Central memory CD4-positive, alpha-beta T cell (primary cell): ENCODE data around the gene LPIN1.
A peak's percentile ranks its signal among the peaks of the same experiment; 100 is the strongest.
"Not testable (repeated sequence)": the region's sequence is repeated elsewhere in the genome, so short reads cannot be mapped to it uniquely, and the experiment has no call there.

ENCODE experiments used
- DNase-seq: peaks from one replicate; pipeline ENCODE4 v3.0.0; 2022

Gene LPIN1

DNA sequence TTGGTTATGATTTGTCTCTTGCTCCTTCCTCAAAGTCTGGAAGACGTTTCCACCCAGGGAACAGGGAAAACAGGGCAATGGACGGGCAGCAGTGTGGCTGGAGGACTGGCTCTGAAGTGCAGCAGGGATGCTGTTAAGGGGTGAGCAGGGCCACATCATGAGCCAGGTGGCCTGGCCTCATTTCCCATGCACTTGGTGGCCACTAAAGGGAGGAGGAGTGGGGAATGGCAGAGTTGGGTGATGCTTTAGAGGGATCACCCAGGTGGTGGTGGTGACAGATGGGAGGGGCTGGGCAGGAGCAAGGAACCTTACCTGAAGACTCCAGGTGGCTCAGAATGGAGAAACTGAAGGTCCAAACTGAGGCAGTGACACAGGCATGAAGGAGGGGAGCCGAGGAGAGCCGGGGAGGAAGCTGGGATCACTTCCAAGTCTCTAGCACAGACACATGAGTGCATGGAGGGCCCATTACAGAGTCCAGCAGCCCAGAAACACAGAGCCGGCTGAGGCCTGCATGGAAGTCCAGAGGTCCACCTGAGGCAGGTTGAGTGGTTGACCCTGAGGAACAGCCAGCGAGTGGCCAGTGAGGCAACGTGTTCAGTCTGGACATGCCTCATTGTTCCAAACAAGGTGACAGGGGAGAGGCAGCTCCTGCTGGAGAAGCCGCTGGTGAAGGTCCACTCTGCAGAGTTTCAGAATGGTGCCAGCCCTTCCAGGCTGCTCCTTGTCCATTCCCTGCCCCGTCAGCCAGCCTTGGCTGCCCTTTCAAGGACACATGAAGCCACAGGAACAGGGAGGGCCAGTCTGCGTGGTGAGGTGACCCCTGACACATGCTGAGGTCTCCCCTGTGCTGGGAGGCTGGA, 91.7 kb downstream of the LPIN1 start:
- DNase-seq: no peak

DNA sequence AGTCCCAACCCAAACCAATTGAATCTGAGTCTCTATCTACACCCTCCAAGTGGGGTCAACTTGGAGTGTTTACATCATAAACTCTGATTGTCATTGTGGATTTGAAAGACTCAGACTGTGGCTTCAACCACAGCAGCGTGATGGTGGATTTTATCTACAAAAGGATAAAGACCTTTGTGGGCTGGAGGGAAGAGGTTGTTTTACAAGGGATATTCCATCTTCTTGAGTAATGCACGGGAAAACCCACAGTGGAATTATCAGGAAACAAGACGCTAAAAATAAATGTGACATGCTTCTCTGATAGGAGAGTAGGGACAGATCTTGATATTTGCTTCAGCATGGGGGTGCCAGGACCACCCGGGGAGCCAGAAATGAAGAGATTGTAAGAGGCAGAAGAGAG, 93.5 kb downstream of the LPIN1 start:
- DNase-seq: no peak

DNA sequence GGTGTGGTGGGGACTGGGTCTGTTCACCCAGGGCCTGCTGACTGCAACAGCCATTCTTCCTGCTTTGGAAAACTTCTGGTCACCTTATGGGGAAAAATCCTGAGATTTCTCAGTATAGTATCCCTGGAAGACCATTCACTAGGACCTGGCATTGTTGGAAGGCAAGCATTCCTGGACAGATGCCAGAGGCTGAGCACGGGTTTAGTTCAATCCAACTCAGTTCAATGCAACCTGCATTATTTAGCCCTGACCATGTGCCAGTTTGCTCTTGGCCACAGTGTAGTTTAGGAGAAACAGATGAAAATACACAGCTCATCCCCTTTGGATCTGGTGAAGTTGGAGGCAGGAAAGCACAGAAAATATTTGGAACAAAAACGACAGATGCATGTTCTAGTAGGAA, 95.9 kb downstream of the LPIN1 start:
- DNase-seq: no peak

DNA sequence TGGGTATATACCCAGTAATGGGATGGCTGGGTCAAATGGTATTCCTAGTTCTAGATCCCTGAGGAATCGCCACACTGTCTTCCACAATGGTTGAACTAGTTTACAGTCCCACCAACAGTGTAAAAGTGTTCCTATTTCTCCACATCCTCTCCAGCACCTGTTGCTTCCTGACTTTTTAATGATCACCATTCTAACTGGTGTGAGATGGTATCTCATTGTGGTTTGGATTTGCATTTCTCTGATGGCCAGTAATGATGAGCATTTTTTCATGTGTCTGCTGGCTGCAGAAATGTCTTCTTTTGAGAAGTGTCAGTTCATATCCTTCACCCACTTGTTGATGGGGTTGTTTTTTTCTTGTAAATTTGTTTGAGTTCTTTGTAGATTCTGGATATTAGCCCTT, 98.4 kb downstream of the LPIN1 start:
- DNase-seq: not testable (repeated sequence)

DNA sequence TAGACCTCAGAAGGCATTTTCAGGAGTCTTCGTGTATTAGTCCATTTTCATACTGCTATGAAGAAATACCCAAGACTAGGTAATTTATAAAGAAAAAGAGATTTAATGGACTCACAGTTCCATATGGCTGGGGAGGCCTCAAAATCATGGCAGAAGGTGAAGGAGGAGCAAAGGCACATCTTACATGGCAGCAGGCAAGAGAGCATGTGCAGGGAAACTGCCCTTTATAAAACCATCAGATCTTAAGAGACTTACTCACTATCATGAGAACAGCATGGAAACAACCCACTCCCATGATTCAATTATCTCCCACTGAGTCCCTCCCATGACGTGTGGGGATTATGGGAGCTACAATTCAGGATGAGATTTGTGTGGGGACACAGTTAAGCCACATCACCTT, 101.5 kb downstream of the LPIN1 start:
- not testable (repeated sequence) for DNase-seq

DNA sequence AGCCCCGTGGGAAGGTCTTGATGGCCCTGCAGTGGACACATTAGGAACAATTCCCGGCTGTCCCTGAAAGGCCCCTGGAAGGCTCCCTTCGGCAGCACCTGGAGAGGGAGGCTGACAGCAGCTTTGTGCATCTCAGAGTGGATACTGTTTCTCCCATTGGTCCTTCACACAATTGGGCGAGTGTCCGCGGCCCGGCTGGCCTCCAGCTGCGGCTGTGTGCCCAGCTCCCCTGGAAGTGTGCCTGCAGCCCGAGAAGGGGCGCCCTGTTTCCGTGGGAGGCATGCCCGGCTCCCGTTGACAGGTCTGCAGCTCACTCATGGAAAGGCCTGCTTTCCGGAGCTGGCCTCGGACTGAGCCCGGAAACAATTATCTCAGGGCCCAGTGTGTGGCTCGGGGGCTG, 103.7 kb downstream of the LPIN1 start:
- no peak for DNase-seq

DNA sequence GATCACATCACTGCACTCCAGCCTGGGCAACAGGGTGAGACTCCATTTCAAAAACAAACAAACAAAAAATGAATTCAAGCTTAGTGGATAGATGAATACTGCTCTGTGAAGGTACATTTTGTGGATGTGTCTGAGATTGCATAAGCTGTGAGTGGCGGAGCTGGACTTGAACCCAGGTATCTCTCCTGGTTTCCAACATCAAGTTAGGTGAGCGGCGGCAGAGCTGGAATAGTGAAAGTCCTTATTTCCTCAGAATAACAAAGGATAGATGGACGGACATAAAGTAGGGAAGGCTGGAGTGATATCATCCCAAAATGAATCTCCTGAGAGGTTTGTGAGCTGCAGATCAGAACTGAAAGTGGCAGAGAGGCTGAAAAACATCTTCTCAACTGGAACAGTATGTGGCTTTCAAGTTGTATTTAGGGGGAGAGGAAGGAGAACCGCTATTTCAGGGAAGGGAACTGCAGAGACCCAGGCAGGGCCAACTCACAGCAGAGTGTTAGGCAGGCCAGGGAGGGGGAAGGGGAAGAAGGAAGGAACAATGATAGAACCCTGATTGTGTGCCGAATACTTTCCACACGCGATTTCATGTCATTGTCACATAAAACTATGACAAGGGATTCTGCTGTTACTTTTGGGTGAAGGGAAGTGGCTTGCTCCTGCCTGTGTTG, 106.2 kb downstream of the LPIN1 start:
- no peak for DNase-seq

DNA sequence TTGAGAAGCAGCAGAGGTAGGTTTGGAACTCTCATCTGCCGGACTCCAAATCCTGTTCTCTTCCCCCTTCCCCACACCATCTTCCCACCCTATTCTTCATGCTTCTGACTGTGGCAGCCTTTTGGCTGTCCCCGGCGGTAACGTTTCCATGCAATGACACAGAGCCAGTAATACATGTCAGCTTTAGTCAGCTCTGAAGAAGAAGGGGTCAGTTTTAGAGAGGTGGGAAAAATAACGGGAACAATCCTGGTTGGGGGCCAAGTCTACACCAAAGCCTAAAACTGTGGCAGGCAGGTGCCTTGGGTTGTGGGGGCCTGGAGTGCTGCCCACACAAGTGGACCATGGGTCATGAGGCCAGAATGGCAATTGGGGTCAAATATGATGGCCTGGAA, 106.8 kb downstream of the LPIN1 start:
- DNase-seq: no peak

DNA sequence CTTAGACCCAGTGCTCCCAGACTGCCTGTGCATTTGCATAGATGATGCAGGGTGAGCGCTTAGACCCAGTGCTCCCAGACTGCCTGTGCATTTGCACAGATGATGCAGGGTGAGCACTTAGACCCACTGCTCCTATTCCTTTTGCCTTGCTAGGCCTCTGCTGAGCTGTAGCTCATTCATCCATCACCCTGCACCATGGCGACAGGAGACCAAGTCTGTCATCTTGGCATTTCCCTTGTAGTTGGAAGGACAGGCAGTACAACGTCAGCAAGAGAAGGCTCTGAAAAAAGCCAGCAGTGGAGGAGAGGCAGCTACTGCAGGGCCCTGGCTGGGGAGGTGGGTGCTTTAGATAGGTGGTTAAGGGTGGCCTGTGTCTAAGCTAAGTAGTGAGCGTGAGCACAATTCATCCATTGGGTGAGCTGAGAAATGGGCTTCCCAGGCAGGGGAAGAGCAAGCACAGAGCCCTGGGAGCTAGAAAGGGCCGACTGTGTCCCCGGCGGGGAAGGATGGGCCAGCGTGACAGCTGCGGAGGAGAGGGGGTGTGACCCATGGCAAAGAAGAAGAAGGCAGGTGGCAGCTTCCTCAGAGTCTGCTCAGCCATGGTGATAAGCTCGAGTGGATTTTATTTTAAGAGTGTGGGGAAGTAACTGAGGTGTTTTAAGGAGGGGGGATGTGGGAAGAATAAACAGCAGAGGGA, 108.8 kb downstream of the LPIN1 start:
- DNase-seq: no peak

DNA sequence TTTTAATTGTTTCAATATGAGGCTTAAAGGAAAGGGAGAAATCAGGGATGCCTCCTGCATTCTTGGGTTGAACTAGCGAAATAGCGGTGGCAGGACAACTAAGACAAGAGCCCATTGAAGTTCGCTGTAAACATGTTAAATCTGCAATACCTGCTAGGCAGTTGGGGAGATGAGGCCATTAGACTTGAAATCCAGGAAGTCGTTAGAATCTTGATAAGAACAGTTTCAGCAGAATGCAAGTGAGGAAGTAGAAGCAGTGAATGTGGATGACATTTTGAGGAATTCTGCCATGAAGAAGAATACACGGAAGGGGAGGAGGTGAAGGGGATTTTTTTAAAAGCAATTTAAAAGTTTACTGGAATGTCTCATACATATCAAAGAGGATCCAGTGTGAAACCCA, 109.7 kb downstream of the LPIN1 start:
- no peak for DNase-seq

DNA sequence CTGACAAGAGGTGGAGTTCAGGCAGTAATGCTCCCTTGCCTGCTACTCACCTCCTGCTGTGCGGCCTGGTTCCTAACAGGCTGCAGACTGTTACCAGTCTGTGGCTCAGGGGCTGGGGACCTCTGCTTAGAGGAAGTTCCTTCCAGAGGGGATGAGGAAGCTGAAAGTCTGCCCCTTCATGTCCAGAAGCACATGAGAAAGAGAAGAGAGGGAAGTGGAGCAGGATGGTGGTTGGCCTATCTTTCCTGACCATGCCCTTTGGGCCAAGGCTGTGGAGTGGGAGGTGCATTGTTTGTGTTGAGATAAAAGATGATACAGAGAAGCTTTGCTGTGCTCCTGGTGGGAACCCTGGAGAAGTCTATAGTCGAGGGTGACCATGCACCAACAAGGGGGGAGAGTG, 112.5 kb downstream of the LPIN1 start:
- no peak for DNase-seq

DNA sequence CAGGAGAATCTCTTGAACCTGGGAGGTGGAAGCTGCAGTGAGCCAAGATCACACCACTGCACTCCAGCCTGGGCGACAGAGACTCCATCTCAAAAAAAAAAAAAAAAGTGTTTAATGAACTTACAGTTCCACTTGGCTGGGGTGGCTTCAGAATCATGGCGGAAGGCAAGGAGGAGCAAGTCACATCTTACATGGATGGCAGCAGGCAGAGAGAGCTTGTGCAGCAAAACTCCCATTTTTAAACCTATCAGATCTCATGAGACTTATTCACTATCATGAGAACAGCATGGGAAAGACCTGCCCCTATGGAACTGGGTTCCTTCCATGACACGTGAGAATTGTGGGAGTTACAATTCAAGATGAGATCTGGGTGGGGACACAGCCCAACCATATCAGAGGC, 113.5 kb downstream of the LPIN1 start:
- not testable (repeated sequence) for DNase-seq

DNA sequence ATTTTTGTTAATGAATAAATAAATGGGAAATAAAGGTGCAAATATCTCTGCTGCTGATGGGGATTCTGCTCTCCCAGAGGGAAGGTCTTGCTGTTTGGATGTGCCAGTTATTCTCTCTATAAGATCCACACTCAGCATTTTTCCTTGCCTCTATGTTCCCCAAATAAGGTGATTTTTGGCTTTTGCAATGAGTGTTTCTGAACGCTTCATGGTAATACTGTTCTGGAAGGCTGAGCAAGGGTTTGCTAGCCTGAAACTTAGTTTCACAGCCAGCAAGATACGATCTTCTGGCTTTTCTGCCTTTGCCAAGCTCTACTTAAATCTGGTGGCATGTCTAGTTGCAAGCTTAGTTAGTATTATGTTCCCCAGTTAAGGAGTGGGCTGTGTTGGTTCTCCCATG, 114.6 kb downstream of the LPIN1 start:
- no peak for DNase-seq

DNA sequence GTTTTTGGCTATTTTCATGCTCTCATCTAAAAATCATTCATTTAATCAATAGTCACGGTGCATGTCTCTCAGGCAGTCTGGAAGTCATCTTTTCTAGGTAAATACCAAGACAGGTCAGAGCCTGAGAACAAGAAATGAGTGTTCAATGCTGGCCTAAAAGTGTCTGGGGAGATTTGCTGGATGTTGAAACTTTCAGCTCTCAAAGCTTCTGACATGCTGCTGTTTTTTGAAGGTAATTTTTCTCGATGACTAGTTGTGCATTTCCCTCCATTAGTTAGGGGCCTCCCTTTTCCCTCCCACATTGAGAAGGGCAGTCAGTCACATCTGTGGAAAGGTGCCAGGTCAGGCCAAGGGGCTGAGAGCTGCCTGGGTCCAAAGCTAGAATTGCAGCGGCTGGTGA, 115.6 kb downstream of the LPIN1 start:
- no peak for DNase-seq

DNA sequence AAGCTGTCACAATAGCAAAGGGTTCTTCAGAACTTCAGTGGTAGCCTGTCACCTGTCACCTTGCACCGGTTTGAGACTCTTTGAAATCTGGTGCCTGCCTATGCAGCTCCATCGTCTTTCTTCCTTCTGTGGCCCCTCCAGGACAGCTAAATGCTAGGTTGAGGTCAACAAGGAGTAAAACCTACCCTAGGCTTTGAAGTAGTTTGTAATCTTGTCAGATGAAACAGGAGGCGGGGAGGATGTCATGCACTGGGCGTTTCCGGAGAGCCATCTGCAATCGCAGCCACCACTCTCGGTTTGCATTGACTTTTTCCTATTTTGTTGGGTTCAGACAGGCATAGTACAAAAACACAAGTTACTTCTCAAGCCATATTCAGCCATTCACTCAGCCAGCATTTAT, 116.7 kb downstream of the LPIN1 start:
- DNase-seq: peak; percentile 19

DNA sequence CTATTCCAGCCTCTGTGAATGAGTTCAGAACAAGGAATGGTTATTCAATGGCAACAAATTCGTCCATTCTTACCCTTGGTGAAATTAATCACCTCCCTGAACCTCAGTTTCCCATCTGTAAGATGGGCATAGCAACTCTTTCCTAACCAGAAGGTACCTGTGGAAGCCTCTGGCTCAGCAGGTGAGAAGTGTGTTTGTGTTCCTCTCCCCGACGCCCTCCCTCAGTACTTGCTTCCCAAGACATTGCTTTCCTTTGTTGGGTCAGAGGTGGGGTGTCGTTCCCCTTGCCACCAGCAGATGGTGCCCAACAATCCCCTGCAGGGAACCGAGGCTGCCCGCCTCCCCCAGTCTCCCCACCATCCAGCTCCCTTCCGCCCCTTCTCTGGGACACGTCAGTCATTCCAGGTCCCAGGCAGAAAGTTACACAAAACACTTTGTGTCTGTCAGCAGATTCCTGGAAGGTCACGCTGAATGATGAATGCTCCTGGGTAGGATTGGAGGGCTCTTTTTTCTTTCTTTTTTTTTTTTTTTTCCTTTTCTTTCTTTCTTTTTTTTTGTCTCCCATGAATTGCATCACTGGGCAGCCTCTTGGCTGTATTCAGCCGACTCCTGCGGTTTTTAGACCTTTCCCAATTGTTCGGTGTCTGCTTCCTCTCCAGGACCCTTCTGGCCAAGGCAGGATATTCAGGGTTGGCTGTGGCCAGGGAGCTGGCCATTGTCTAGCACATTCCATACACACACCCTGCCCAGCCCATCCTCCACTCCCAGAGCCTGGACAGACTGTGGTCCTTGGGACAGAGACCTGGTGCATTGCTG, 117.3 kb downstream of the LPIN1 start:
- DNase-seq: peak; percentile 54

DNA sequence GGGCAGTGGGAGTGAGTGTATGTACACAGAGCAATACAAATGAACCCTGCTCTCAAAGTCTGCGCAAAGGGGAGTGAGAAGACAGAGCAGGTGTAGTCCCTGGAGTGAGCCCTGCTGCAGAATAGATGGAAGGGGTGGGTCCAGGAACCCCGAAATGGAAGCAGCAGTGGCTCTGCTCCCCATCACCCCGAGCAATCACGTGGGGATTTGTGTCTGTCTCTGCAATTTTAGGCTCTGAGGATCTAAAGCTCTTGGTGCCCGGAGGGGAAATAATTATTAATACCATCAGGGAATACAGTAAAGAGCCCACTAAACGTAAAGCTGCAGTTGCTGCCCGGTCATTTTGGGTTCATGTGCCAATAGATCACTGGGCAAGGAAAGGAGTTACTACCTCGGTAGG, 118.3 kb downstream of the LPIN1 start:
- DNase-seq: no peak

DNA sequence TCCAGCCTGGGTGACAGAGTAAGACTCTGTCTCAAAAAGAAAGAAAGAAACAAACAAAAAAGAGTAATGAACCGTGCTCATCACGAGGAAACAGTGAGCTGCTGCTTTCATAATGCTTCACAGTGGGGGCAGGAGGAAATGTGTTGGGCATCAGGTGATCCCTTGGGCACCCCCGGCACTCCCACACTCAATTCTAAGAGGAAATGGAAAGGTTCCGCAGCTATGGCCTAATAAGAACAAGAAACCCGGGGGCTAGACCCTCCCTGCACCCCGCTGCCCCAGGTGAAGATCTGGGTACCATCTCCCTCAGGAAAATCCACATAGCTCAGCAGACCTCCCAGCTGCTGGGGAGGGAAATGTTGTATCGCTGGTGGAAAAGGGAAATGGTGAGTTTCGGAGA, 118.9 kb downstream of the LPIN1 start:
- DNase-seq: no peak

DNA sequence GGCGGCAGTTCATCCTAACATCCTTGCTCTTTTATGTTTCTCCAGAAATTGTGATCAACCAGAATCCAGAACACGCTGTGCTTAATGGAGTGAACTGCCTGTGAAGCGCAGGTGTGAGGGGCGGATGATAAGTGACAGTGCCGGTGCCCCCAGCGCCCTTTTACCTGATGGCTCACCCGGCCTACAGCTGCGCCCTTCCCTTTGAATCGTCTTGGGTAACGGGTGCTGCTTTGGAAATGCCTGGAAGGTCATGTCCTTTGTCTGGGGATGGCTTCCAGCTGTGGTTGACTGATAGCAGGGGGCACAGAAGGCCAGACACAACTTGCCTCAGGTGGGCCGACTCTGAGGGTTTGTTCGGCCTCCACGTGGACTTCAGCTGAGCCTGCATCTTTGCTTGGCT, 119.4 kb downstream of the LPIN1 start:
- no peak for DNase-seq

DNA sequence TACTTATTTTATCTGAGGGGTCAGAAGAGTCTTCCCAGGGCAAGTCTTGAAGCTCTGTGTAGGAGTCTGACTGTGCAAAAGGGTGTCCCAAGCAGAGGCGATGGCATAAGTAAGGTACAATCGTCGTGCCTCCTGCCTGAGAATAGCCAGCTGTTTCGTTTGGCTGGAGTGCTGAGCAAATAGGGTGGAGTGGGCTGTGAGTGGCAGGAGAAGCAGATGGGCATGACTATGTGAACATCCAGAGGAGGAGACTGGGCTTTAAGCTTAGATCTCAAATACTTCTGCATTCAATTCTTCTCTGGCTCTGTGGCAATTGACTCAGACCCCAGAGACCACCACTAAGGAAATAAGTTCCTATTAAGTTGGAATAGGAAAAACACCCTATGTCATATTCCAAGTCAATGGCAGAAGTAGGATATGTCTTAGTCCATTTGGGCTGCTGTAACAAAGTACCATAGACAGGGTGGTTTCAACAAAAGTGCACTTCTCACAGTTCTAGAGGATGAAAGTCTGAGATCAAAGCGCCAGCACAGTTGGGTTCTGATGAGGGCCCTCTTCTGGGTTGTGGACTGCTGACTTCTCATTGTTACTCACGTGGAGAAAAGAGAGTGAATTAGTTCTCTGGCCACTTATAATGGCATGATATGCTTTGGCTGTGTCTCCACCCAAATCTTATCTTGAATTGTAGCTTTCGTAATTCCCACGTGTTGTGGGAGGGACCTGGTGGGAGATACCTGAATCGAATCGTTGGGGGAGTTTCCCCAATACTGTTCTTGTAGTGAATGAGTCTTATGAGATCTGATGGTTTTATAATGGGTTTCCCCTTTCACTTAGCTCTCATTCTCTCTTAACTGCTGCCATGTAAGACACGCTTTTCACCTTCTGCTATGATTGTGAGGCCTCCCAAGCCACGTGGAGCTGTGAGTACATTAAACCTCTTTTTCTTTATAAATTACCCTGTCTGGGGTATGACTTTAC, 120.2 kb downstream of the LPIN1 start:
- no peak for DNase-seq

DNA sequence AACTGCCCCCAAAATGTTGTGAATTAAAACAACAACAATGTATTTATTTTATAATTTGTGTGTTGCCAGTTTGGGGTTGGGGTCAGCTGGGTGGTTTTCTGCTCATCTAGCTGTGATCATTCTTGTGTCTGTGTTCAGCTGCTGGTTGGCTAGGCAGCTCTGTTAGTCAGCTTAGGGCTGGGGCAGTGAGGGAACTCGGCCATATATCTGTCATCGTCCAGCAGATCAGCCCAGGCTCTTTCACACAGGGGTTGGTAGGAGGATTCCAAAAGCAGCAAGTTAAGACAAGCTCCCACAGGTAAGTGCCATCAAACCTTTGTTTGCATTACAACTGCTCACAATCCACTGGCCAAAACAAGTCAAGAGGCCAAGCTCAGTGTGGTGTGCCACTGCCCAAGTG, 121.5 kb downstream of the LPIN1 start:
- DNase-seq: no peak
